Mucosa of descending colon (tissue), 3 donors: ENCODE results near the gene CDC42SE2. TPM values are rescaled to one million over a fixed set of nuclear protein-coding genes. Genes with fewer than 3 reads are reported as not detected.
"Not testable (repeated sequence)": the region's sequence is repeated elsewhere in the genome, so short reads cannot be mapped to it uniquely, and the experiment has no call there.

Experiments
- ATAC-seq: fragments of 200-7000 bp; cut with Tn5 transposase; one replicate; pipeline ENCODE4 v1.9.1; 2020; ENCODE audit warnings: mild to moderate bottlenecking, moderate library complexity
- DNase-seq, 3 donors: peaks; one replicate each; pipeline ENCODE4 v3.0.0-alpha.2; 2020
- H3K36me3 ChIP-seq: fragments of 200-600 bp; one replicate; pipeline ENCODE4 v1.8.0; 2021; ENCODE audit warnings: low read depth, mild to moderate bottlenecking
- H3K4me1 ChIP-seq: fragments of 200-600 bp; one replicate; pipeline ENCODE4 v1.8.0; 2021; ENCODE audit warnings: low read depth, mild to moderate bottlenecking
- H3K4me3 ChIP-seq: fragments of 200-600 bp; one replicate; pipeline ENCODE4 v1.8.0; 2021; ENCODE audit warnings: mild to moderate bottlenecking
- H3K9me3 ChIP-seq: fragments of 200-600 bp; one replicate; pipeline ENCODE4 v1.8.0; 2021; ENCODE audit warnings: mild to moderate bottlenecking
- intact Hi-C, 2 donors: fragments of 100-400 bp; cut with DNase I in 1 of 2; cut with micrococcal nuclease in 1 of 2; formaldehyde crosslinking; loops; one replicate each; pipeline versions ENCODE4 v1.11.0 to v1.11.1; 2022; cut with DNase I, micrococcal nuclease
- total RNA-seq, 3 donors: library from RNA; stranded (reverse); fragmentation: NEBNext Ultra II Directional in 2 of 3; extraction: Animal tissue kit (Norgen Biotek cat#: 25700) in 2 of 3; gene quantifications; one replicate each; pipeline versions ENCODE4 v1.2.1 to v1.2.4, GENCODE V29; 2021 to 2023
- TF ChIP-seq, protein P1 (sequence below): fragments of 200-600 bp; IDR thresholded peaks from one replicate; pipeline ENCODE4 v1.8.0; 2022; ENCODE audit warnings: antibody characterized with exemption, mild to moderate bottlenecking
- donor health status: DM: no; HTN: no; CAD: no; lungs with moderate emphysema.
- donor health status: DM: no; HTN: no; CAD: no.
- donor health status: DM: no; HTN: yes; CAD: no.

The CDC42SE2 gene
- total RNA-seq, 3 donors from 2014 or later = 60.5 to 116 (median 101) TPM

DNA sequence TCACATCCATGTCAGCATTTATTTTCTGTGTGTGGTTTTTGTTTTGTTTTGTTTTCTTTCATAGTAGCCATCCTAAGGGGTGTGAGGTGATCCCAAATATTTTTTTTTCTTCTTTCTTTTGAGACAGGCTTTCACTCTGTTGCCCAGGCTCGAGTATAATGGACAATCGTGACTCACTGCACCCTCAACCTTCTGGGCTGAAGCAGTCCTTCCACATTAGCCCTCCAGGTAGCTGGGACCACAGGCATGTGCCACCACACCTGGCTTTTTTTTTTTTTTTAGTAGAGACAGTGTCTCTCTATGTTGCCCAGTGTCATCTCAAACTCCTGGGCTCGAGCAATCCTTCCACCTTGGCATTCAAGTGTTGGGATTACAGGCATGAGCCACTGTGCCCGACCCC, 59.1 kb downstream of the CDC42SE2 start:
- ATAC-seq (no peak), DNase-seq (no peak)
- Histone ChIP-seq H3K4me1 (peaks cover 26% of the 10 kb centered on the region), H3K9me3 (no peaks in the 10 kb centered on the region), H3K36me3 (no peaks in the 10 kb centered on the region), H3K4me3 (no peak overlapping the region)
- intact Hi-C loops = no loop called here
- TF ChIP-seq, protein P1, sequence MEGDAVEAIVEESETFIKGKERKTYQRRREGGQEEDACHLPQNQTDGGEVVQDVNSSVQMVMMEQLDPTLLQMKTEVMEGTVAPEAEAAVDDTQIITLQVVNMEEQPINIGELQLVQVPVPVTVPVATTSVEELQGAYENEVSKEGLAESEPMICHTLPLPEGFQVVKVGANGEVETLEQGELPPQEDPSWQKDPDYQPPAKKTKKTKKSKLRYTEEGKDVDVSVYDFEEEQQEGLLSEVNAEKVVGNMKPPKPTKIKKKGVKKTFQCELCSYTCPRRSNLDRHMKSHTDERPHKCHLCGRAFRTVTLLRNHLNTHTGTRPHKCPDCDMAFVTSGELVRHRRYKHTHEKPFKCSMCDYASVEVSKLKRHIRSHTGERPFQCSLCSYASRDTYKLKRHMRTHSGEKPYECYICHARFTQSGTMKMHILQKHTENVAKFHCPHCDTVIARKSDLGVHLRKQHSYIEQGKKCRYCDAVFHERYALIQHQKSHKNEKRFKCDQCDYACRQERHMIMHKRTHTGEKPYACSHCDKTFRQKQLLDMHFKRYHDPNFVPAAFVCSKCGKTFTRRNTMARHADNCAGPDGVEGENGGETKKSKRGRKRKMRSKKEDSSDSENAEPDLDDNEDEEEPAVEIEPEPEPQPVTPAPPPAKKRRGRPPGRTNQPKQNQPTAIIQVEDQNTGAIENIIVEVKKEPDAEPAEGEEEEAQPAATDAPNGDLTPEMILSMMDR = no peak

DNA sequence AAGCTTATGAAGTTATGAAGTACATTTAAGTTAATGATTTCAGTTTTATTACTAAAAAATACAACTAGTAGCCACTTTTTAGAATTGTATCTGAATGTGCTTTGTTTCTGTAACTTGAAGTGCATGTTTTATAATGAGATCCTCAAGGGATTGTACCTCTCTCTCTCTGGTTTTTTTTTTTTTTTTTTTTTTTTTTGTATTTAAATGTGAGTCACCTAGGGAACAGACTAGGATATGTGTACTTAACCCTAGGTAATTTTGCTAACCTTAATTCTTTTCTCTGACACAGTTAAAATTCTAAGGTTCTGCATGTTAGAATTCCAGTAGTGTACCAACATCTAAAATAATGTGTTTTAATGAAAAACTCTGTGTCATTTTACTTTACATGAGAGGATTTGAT, 59.5 kb downstream of the CDC42SE2 start:
- no peak overlapping the region for H3K4me3 ChIP-seq
- peaks cover 26% of the 10 kb centered on the region for H3K4me1 ChIP-seq
- H3K36me3 ChIP-seq = no peaks in the 10 kb centered on the region
- DNase-seq (no peak), ATAC-seq (no peak)
- intact Hi-C loops = no loop called here
- TF ChIP-seq, protein P1 = no peak
- H3K9me3 ChIP-seq = no peaks in the 10 kb centered on the region

DNA sequence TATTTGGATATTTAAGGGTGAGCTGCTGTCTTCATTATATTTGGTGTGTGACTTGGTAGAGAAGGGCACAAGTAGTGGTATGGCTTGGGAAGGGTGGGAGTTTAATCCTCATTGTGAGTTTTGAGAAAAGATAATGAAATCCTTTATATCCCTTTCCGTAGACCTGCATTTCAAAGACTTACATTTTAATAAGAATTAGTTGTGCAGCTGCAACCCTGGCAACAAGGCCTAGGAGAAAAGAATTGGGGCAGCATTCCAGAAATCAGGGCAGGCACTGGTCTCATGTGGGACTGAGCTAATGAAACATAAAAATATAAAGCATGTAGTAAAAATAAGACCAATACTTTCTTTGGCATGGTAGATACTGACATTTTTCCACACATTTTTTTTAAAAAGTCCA, 60.5 kb downstream of the CDC42SE2 start:
- TF ChIP-seq, protein P1 = no peak
- no peaks in the 10 kb centered on the region for H3K36me3 ChIP-seq
- H3K4me1 ChIP-seq = peaks cover 26% of the 10 kb centered on the region
- H3K4me3 ChIP-seq = no peak overlapping the region
- no peaks in the 10 kb centered on the region for H3K9me3 ChIP-seq
- DNase-seq (no peak), ATAC-seq (no peak)
- intact Hi-C loops = no loop called here

DNA sequence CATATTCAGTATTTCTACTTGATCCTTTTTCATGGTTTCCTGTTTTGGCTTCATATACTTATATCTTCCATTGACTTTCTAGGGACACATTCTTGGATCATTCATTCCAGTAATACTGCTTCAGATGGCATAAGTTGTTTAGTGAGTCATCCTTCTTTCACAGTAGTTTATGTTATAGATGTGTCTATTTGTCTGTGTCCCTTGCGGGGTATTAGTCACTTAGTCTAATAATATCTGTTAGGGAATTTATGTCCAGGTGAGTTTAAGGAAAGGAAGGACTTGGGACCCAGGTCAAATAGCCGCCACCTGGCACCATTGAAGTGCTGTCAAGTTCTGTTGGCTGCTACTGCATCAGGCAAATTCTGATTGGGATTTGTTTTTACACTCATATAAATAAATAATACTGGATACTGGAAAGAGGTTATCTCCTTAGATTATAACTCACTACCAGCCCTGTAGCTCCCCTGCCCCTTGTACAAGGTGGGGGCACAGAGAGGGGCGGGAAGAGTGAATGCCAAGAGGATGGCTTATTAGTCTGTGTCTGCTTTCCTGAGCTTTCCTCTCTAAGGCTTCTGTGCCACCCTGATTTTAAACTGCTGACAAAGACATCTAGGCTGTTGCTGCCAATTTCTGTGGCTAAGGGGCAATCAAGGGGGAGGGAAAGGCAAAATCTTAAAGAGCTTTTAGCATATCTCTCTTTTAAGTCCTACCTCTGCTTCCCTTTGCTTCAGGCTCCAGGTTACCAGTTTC, 64.9 kb downstream of the CDC42SE2 start:
- DNase-seq = no peak

DNA sequence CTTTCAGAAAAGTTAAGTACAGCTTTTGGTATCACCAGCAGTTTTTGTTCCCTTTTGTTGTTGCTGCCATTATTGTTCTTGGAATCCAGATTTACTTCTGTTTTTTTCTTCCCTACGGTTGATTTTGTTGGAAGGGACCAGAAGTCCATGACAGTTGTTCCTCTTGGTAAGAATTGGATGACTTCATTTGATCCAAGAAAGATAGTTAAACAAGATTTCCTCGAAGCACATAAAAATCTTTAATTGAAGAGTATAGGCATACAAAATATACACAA, 65.4 kb downstream of the CDC42SE2 start:
- no peaks in the 10 kb centered on the region for H3K36me3 ChIP-seq
- H3K4me3 ChIP-seq = no peak overlapping the region
- intact Hi-C loops = no loop called here
- DNase-seq (no peak), ATAC-seq (no peak)
- TF ChIP-seq, protein P1 = no peak
- H3K4me1 ChIP-seq = peaks cover 9% of the 10 kb centered on the region
- no peaks in the 10 kb centered on the region for H3K9me3 ChIP-seq

More for the DNA sequence above, 64.9 kb downstream of the CDC42SE2 start:
- peak; percentile 82 for ATAC-seq
- H3K4me3 ChIP-seq = no peak overlapping the region
- peaks cover 14% of the 10 kb centered on the region for H3K4me1 ChIP-seq
- no peaks in the 10 kb centered on the region for H3K9me3 ChIP-seq
- intact Hi-C loops = no loop called here
- H3K36me3 ChIP-seq = no peaks in the 10 kb centered on the region
- TF ChIP-seq, protein P1 = no peak

DNA sequence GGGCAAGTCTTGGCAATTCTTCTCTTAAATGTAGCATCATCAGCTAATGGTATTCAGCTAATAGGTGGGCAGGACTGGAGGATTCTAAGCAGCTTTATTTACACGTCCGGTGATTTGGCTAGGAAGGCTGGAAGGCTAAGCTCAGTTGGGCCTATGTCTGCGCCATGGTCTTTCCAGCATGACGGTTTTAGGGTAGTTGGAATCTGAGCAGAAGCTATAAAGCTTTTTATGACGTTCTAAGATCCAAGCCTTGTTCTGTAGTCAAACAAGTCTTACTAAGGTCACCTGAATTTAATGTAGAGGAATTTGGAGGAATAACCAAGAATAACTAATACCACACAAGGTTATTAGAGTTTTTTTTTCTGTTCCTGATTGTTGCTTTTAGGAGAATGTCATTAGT, 66.2 kb downstream of the CDC42SE2 start:
- peaks cover 7% of the 10 kb centered on the region for H3K4me1 ChIP-seq
- ATAC-seq (peak; percentile 66), DNase-seq (no peak)
- TF ChIP-seq, protein P1 = no peak
- intact Hi-C loops = no loop called here
- no peaks in the 10 kb centered on the region for H3K9me3 ChIP-seq
- H3K36me3 ChIP-seq = no peaks in the 10 kb centered on the region
- H3K4me3 ChIP-seq = no peak overlapping the region

DNA sequence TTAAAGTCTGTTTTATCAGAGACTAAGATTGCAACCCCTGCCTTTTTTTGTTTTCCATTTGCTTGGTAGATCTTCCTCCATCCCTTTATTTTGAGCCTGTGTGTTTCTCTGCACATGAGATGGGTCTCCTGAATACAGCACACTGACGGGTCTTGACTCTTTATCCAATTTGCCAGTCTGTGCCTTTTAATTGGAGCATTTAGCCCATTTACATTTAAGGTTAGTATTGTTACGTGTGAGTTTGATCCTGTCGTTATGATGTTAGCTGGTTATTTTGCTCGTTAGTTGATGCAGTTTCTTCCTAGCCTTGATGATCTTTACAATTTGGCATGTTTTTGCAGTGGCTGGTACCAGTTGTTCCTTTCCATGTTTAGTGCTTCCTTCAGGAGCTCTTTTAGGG, 71.9 kb downstream of the CDC42SE2 start:
- H3K4me3 ChIP-seq, H3K4me1 ChIP-seq, DNase-seq, ATAC-seq, H3K36me3 ChIP-seq, H3K9me3 ChIP-seq, intact Hi-C loops: not testable (repeated sequence)

DNA sequence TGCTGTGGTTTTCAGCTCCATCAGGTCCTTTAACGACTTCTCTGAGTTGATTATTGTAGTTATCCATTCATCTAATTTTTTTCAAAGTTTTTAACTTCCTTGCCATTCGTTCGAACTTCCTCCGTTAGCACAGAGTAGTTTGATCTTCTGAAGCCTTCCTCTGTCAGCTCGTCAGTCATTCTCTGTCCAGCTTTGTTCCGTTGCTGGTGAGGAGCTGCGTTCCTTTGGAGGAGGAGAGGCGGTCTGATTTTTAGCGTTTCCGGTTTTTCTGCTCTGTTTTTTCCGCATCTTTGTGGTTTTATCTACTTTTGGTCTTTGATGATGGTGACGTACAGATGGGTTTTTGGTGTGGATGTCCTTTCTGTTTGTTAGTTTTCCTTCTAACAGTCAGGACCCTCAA, 72.9 kb downstream of the CDC42SE2 start:
- intact Hi-C loops, H3K9me3 ChIP-seq, H3K4me3 ChIP-seq, ATAC-seq, H3K36me3 ChIP-seq, DNase-seq, H3K4me1 ChIP-seq: not testable (repeated sequence)
